Measurements from ENCODE around the gene CMIP.

CMIP gene

DNA sequence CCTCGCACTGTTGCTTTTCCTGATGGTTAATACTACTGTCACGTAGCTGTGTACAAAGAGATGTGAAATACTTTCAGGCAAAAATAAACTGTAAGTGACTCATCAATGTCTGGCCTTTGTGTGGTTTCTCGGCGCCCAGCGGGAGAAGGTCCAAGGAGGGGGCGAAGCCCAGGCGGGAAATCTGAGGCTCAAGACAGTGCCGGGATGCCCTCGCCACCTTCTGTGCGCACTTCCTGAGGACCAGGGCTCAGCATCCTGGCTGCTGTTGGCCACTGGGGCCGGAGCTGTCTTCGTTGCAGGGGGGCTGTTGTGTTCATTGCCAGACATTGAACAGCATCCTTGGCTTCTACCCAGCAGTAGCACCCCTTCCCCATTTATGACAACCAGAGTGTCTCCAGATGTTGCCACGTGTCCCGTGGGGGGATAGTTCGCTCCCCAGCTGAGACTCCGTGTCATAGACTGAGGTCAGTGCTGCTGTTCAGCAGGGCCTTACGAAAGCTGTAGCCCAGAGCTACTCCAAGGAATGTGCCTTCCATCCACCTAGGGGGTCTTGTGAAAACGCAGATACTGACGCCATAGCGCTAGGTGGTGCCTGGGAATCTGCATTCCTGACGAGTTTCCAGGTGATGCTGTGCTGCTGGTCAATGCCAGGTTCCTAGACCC, 267.2 kb downstream of the CMIP start:
- no peak for TF ChIP-seq EGR1 (IDR thresholded peaks at IDR 0.05)
- TF ChIP-seq, protein P1, sequence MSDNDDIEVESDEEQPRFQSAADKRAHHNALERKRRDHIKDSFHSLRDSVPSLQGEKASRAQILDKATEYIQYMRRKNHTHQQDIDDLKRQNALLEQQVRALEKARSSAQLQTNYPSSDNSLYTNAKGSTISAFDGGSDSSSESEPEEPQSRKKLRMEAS (IDR thresholded peaks at IDR 0.05): peak; percentile 41; the same call in 1 of the 2 replicates
- TF ChIP-seq TCF12 (IDR thresholded peaks at IDR 0.05; ENCODE audit: low read depth): 0 out of 2 replicates have a peak, but pooled peaks have one; percentile 22

DNA sequence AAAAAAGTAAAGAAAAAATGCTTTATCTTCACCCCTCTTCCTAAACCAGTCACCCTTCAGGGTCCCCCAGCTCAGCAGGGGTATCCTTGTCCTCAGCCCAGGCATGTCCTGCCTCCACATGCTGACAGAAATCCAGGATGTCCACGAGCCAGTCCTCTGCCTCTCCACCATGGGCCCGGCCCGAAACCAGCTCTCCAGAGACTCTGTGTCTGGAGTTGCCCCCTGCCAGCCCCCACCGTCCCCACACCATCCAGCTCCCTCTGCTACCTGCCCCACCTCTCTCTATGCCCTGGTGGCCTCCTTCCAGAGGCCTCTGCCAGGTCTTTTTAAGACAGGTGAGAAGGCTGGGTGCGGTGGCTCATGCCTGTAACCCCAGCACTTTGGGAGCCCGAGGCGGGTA, 268.1 kb downstream of the CMIP start:
- TF ChIP-seq, protein P2, sequence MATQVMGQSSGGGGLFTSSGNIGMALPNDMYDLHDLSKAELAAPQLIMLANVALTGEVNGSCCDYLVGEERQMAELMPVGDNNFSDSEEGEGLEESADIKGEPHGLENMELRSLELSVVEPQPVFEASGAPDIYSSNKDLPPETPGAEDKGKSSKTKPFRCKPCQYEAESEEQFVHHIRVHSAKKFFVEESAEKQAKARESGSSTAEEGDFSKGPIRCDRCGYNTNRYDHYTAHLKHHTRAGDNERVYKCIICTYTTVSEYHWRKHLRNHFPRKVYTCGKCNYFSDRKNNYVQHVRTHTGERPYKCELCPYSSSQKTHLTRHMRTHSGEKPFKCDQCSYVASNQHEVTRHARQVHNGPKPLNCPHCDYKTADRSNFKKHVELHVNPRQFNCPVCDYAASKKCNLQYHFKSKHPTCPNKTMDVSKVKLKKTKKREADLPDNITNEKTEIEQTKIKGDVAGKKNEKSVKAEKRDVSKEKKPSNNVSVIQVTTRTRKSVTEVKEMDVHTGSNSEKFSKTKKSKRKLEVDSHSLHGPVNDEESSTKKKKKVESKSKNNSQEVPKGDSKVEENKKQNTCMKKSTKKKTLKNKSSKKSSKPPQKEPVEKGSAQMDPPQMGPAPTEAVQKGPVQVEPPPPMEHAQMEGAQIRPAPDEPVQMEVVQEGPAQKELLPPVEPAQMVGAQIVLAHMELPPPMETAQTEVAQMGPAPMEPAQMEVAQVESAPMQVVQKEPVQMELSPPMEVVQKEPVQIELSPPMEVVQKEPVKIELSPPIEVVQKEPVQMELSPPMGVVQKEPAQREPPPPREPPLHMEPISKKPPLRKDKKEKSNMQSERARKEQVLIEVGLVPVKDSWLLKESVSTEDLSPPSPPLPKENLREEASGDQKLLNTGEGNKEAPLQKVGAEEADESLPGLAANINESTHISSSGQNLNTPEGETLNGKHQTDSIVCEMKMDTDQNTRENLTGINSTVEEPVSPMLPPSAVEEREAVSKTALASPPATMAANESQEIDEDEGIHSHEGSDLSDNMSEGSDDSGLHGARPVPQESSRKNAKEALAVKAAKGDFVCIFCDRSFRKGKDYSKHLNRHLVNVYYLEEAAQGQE (IDR thresholded peaks at IDR 0.05; ENCODE audit: low read depth): no peak
- TF ChIP-seq ZBTB7A (IDR thresholded peaks at IDR 0.05; ENCODE audit: low read depth) (no peak), EP300 (IDR thresholded peaks at IDR 0.05; ENCODE audit: borderline replicate concordance) (no peak), FOXM1 (IDR thresholded peaks at IDR 0.05; ENCODE audit: borderline replicate concordance, low read depth) (no peak), TEAD4 (IDR thresholded peaks at IDR 0.05) (no peak), CEBPB (IDR thresholded peaks at IDR 0.05) (no peak), NFIC (IDR thresholded peaks at IDR 0.05) (no peak), CREB1 (IDR thresholded peaks at IDR 0.05; ENCODE audit: low read depth) (no peak), YY1 (IDR thresholded peaks at IDR 0.05; ENCODE audit: low read depth) (no peak), EGR1 (IDR thresholded peaks at IDR 0.05) (no peak), RAD21 (IDR thresholded peaks at IDR 0.05; ENCODE audit: low read depth) (no peak), TCF12 (IDR thresholded peaks at IDR 0.05; ENCODE audit: low read depth) (no peak), TAF1 (IDR thresholded peaks at IDR 0.05; ENCODE audit: low read depth) (no peak)
- TF ChIP-seq, protein P1 (IDR thresholded peaks at IDR 0.05): no peak
- TF ChIP-seq, protein P3, sequence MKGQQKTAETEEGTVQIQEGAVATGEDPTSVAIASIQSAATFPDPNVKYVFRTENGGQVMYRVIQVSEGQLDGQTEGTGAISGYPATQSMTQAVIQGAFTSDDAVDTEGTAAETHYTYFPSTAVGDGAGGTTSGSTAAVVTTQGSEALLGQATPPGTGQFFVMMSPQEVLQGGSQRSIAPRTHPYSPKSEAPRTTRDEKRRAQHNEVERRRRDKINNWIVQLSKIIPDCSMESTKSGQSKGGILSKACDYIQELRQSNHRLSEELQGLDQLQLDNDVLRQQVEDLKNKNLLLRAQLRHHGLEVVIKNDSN (IDR thresholded peaks at IDR 0.05): no peak

DNA sequence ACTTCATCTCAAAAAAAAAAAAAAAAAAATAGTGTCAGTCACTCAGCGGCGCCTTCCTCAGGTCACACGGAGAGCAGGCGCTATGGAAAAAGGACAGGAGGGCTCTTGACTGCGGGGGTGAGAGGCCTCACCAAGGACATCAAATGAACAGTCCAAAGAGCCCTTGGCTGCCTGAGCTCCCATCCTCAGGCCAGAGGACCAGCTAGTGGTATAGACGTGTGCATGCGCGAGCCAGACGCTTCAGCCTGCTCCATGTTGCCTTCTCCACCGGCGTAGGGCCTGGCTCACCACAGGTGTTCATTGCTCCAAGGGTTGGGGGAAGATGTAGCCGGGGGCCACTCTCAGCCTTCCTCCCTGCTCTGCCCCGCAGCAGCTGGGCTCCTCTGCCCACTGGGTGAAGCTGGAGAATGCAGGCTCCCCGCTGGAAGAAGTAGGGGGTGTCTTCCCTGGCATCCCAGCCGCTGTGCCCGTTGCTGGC, 268.7 kb downstream of the CMIP start:
- TF ChIP-seq RAD21 (IDR thresholded peaks at IDR 0.05; ENCODE audit: low read depth) (no peak), EP300 (IDR thresholded peaks at IDR 0.05; ENCODE audit: borderline replicate concordance) (no peak), EGR1 (IDR thresholded peaks at IDR 0.05) (no peak), TEAD4 (IDR thresholded peaks at IDR 0.05) (no peak), FOXM1 (IDR thresholded peaks at IDR 0.05; ENCODE audit: borderline replicate concordance, low read depth) (no peak), CEBPB (IDR thresholded peaks at IDR 0.05) (no peak), ZBTB7A (IDR thresholded peaks at IDR 0.05; ENCODE audit: low read depth) (no peak), TAF1 (IDR thresholded peaks at IDR 0.05; ENCODE audit: low read depth) (no peak), CREB1 (IDR thresholded peaks at IDR 0.05; ENCODE audit: low read depth) (no peak), NFIC (IDR thresholded peaks at IDR 0.05) (no peak), YY1 (IDR thresholded peaks at IDR 0.05; ENCODE audit: low read depth) (no peak)
- TF ChIP-seq, protein P1 (IDR thresholded peaks at IDR 0.05): no peak
- TF ChIP-seq, protein P2 (IDR thresholded peaks at IDR 0.05; ENCODE audit: low read depth): no peak
- TF ChIP-seq, protein P3 (IDR thresholded peaks at IDR 0.05): no peak

DNA sequence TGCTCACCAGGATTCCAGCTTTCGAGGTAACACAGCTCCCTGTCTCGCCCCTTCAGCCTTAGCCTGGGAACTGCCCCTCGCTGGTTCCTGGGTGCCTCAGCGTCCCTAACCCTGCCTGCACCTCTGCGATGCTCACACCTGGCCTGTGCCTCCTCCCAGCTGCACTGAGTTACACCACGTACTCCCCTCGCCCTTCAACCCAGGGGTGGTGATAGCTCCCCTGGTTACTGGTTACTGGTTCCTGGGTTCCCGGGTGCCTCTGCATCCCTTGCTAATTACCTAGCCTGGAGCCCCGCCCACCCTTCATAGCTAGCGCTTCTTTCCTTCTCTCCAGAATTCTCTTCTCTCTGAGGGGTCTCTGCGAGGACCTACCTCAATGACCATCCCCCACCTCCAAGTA, 269.2 kb downstream of the CMIP start:
- TF ChIP-seq, protein P1 (IDR thresholded peaks at IDR 0.05): no peak
- TF ChIP-seq TCF12 (IDR thresholded peaks at IDR 0.05; ENCODE audit: low read depth) (no peak), CREB1 (IDR thresholded peaks at IDR 0.05; ENCODE audit: low read depth) (no peak), NFIC (IDR thresholded peaks at IDR 0.05) (no peak), TEAD4 (IDR thresholded peaks at IDR 0.05) (no peak), FOXM1 (IDR thresholded peaks at IDR 0.05; ENCODE audit: borderline replicate concordance, low read depth) (no peak), ZBTB7A (IDR thresholded peaks at IDR 0.05; ENCODE audit: low read depth) (no peak), RAD21 (IDR thresholded peaks at IDR 0.05; ENCODE audit: low read depth) (no peak), YY1 (IDR thresholded peaks at IDR 0.05; ENCODE audit: low read depth) (no peak), EP300 (IDR thresholded peaks at IDR 0.05; ENCODE audit: borderline replicate concordance) (no peak), EGR1 (IDR thresholded peaks at IDR 0.05) (no peak), TAF1 (IDR thresholded peaks at IDR 0.05; ENCODE audit: low read depth) (no peak), CEBPB (IDR thresholded peaks at IDR 0.05) (no peak)
- TF ChIP-seq, protein P3 (IDR thresholded peaks at IDR 0.05): no peak
- TF ChIP-seq, protein P2 (IDR thresholded peaks at IDR 0.05; ENCODE audit: low read depth): no peak
